Stimulated activated CD4-positive, alpha-beta T cell treated with anti-CD3 and anti-CD28 coated beads, TNF-alpha, amount 100 ng/mL, for 1 hour (primary cell): Measurements from ENCODE around the gene NME7.
"Not testable (repeated sequence)": the region's sequence is repeated elsewhere in the genome, so short reads cannot be mapped to it uniquely, and the experiment has no call there.

Source experiments
- DNase-seq, 3 donors: peaks; one replicate each; pipeline ENCODE4 v3.0.0-alpha.2; 2020; ENCODE audit warnings: low read depth in 3 of 3, low spot score in 1 of 3

NME7 gene

DNA sequence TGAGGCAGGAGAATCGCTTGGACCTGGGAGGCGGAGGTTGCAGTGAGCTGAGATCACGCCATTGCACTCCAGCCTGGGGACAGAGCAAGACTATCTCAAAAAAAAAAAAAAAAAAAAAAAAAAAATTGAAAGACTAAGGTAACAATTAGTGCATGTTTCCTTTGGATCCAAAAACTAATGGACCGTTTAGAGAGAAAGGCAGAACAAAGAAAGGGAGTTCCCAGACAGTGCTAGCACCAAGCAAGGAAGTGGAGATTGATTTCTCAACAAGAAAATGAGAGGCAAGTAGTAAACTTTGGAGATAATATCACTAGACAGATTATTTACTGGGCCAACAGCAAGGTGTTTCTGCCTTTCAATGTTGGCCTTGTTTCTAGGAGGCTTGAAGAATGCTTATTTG is 236.9 kb downstream of the NME7 start:
- DNase-seq, result no peak

DNA sequence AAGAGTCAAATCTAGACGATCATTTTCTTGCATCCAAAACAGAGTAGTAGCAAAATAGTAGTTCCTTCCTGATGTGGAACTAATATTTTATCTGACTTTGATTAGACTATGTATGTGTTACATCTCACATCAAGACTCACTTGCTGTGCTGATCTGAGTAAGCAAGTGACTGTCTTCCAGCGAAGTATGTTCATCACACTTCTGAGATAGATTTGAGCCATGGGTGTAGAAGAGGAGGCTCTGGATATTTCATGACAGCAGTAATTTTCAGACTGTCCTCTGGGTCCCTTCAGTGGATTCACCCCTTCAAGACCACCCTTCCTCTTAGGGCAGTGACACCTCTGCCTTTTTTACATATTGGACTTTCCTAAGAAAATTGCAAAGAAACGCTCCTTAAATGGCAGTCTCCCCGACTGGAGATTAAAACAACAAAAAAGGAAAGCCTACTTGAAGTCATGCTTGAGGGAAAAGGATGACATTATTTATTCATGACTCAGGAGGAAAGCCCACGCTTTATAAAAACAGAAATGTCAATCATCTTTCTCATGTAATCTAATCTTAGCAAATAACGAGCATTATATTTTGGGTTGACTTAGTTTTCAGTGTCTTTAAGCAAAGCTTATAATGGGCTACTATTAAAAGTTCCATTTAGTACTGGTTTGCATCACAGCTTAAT is 238.3 kb downstream of the NME7 start:
- no peak for DNase-seq

DNA sequence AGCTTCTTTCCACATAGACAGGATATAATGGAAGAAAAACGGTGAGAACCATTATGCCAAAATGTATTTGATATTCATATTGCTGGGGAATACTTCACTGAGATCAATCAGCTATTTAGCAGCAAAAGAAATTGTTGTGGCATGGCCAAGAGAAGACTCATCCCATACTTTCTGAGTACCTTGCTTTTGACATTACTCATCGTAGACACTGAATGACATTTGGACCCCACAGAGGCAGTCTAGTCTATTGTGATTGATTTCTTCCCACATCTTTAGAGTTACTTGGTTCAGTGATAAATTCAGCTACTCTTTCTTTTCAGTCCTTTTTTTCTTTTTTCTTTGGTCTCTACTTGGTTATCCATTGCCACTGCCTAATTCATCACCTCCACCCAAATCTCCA is 239.0 kb downstream of the NME7 start:
- DNase-seq, result no peak

DNA sequence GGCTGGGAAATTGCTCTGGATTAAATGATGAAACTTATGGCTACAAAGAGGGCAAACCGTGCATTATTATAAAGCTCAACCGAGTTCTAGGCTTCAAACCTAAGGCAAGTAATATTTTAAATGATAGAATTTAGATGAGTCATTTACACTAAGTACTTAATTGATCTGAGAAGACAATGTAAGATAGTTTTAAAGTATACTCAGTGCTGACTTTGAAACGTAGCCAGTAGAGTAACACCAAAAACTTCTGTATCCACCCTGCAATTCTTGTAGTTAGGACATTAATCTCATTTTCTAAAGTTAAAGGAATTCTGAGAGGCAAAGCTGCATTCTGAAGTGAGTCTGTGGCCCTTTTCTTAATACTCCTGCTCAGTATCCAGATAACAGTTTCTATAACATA is 240.3 kb downstream of the NME7 start:
- DNase-seq, result no peak

DNA sequence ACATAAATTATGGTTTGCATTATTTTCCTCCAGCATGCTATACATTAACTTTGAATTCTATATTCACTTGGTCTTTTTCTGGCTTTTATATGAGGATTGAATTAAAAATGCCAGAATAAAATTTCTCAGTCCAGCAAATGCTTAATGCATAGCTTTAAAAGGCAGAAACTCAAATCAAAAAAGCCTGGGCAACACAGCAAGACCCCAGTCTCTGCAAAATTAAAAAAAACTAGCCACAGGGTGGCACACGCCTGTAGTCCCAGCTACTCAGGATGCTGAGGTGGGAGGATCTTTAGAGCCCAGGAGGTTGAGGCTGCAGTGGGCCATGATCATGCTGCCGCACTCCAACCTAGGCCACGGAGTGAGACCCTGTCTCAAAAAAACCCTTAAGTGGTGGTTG is 241.3 kb downstream of the NME7 start:
- DNase-seq, result no peak

DNA sequence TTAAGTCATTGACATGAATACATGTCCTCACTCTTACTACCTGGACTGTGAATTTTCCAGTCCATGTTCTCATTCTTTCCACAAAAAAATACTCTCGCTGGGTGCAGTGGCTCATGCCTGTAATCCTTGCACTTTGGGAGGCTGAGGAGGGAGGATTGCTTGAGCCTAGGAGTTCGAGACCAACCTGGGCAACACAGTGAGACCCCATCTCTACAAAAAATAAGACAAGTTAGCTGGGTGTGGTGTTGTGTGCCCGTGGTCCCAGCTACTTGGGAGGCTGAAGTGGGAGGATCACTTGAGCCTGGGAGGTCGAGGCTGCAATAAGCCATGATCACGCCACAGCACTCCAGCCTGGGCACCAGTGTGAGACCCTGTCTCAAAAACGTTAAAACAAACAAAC is 242.0 kb downstream of the NME7 start:
- DNase-seq, result not testable (repeated sequence)

DNA sequence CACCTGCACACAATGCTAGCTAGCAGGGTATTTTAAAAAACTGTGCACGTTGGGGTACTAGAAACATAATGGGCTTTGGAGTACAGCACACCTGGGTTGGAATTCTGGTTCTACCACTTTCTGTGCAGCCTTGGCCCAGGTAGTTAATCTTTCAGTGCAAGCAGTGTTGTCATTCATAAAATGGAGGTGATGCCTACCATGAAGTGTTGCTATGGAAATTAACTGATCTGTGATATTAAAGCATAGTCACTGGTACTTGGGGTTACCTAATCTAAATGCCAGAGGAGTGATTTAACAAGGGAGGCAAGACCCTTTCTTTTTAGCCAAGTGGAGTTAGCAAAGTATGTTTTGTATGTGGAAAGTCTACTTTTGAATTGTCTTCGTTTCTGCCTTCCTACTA is 243.1 kb downstream of the NME7 start:
- no peak for DNase-seq

DNA sequence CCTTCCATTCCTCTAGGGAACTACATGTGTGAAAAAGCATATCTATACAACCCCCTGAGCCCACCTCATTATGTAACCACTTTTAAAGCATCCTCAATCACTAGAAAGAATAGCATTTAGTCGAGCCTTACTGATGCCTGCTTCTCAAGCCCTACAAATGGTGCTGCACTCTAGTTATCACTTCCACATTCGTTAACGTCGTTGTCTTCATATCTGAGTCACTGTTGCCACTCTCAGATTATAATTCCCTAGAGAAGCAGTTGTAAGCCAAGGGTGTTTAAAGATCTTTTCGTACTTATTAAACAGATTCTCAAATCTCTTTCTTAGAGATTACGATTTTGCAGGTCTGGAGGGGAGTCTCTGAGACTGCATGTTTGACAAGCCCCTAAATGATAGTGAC is 244.6 kb downstream of the NME7 start:
- no peak for DNase-seq

DNA sequence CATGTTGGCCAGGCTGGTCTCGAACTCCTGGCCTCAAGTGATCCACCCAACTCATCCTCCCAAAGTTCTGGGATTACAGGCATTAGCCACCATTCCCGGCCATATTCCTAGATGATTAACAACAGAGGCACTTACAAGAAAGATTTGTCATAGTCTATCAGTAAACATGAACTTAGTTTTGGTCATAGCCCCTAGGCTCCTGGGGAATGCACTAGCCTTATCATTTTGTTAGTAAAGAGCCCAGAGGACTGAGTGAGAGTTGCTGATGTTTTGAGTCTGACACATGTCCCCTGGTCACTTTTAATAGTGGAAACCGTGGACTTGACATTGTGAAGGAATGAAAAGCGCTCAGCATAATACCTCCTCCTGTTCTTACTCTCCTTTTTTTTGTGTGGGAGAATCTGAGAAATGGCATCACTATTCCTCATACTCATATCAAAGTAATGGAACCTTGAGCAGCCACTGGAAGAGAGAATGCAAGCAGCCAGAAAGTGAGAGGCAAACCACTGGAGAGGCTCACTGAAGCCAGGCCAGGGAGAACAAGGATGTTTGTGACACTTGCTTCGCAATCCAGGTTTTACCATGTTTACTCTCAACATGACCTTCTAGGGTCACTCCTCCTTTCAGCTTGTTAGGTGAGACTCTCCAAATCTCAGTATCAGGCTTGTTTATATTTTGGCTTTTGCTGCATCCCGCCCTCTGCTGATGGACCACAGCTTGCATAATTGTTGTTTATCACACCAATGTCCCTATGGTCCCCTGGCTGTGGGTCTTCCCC is 246.3 kb downstream of the NME7 start:
- DNase-seq, result no peak

DNA sequence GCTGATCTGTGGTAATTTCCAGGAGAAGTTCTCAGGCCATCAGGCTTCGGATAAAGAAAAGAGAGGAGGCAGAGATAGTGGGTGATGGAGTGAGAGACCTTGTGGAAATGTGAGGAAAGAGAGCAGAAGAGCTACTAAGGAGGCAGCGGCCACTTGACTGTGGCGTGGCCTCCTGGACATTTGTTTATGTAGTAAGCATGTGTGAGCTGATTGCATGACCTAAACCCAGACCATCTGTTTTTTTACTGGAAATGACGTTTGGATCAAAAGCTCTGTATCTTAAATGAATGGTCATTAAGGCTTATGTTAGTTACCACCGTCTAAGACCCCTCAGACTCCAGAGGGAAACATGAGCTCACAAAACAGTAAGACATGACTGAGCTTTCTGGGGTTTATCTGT is 247.5 kb downstream of the NME7 start:
- DNase-seq, result no peak

DNA sequence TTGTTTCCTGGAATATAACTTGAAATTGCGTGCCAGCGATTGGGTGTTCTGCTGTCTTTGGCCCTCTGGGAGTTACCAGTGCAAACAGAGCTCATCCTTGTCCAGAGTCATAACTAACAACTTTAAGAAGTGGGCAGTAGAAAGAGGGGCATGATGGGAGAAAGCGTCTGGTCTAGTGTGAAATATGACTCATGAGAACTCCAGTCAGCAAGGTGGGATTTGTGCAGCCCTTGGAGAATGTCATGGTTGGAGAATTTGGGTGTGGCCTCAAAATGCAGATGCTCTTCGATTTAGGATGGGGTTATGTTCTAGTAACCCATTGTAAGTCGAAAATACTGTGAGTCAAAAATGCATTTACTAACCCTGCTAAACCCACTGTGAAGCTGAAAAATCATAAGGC is 248.2 kb downstream of the NME7 start:
- DNase-seq, result no peak

DNA sequence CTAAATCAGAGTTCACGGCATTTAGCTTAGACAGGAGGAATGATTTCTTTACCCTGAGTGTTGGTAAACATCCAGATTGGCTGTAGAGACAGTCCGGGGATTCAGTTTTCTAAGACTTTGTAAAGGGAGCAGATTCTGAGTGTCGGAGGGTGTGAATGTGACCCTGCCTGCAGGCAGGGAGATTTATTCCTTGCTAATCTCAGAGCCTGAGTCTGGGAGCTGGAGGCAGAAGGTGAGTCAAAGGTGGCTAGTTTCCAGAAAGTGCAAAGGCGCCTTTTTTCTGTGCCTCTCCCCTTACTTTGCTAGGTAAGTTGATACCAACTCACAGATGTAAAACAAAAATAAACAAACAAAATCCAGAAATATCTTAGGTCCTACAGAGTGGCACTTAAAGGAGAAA is 249.4 kb downstream of the NME7 start:
- no peak for DNase-seq

DNA sequence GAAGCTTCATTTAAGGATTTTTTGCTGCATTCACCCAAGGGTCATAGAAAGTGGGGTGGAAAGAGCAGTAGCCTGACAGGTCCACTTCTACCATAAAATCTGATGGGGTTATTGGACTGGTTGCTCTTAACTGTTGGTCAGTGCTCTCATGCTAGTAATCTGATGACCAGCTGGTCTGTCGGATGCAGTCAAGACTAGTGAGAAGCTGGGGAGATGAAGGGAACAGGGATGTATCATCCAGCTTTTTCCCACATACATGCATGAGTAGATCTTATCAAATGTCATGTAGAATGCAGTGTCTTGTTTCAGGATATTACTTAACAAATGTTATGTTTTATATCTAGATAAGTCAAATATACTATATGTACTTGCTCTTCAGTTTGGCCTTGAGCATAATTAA is 250.0 kb downstream of the NME7 start:
- DNase-seq, result no peak

DNA sequence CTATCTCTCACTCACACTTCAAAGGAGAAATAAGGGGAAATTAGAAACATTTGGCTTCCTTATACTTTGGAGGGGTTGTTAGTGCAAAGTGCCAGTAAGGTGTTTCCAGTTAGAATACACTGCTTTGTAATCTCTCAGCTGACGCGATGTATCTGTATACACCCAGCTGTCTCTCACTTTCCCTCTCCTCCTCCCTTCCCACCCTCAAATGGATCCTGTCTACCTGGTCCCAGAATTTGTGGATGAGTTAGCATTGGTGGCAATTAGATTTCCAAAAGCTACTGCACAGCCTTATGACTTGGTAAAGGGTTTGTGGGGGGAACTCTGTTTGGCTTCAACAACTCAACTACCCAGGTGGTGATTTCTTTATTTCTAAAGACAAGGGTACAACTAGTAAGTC is 250.6 kb downstream of the NME7 start:
- no peak for DNase-seq

DNA sequence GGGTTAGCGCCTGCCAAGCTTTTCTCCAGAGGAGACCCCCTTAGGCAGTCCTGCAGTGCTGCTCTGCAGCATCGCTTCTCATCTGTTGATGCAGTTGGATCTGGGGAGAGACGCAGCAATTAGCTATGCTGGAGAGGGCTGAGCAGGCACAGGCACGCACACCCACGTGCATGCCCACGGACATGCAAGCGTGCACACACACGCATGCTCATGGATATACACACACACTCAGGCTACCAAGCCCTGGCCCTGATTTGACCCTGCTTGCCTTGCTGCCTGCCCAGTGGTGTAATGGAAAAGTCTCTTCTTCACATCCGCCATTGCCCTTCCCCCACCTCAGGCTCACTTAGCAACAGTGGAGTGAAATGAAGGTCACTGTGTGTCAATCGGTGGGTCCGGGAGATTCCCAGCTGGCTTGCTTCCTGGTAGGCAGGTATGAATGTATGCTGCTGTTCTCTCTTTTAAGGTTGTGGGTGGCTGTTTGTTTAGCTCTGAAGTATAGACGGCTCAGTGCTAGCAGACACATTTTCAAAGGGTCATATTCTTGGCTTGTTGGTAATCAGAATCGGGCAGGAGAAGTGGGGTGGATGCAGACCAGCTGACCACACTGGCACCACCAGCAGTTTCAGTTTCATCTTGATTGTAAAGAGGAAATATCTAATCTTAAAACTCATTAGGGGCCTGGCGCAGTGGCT is 251.6 kb downstream of the NME7 start:
- no peak for DNase-seq

DNA sequence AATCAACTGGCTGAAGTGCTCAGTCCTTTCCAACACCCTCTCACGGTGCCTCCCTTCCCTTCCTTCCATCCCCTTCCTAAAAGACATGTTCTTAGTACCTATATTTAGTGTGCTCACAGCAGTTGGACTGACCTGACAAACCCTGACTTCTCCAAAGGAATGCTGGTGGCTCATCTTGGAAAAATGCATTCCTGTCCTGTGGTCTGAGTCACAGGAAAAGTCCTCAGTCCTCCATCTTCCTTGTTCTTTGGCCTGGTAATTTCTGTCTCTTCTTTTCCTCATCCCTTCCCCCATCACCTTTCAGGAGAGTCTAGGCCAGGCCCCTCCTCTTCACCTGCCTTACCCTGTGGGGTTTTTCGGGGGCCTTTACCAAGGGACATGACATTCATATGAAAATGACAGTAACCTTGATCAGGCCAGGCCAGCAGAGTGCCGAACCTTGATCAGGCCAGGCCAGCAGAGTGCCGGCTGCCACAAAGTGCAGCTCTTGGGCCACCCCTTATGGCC is 253.9 kb downstream of the NME7 start:
- no peak for DNase-seq

DNA sequence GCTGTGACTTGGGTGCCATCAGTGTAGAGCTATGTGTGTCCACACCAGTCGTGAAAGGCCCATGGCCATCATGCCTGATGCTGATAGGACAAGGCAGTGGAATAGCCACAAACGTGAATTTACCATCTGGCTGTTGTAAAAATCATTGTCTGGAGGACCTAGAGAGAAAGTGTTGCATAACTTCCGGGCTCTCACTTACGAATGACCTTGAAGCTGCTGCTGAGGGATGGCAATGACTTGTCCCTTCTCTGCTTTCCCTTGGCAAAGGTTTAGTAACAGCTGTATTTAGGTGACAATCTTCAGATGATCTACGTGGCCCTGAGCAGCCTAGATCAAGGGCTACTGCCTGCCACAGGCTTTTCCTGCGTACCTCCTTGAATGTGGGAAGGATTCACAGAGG is 255.4 kb downstream of the NME7 start:
- no peak for DNase-seq

DNA sequence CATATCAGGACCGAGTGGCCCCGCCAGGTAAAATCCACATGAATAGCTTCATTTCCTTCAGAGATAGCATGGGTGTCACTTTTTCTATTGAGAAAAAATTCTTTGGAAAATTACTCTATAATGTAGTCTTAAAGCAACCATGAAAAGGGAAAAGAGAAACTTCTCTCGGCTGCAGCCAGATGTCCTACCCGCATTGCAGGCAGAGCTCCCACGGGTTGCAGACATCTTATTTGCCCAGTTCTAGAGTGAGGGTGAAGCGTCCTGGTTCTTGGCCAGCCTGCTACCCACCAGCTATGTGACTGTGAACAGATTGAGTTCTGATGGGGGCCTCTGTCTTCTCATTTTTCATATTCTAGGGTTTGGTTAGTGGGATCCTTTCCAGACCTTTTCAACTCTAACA is 256.1 kb downstream of the NME7 start:
- no peak for DNase-seq

DNA sequence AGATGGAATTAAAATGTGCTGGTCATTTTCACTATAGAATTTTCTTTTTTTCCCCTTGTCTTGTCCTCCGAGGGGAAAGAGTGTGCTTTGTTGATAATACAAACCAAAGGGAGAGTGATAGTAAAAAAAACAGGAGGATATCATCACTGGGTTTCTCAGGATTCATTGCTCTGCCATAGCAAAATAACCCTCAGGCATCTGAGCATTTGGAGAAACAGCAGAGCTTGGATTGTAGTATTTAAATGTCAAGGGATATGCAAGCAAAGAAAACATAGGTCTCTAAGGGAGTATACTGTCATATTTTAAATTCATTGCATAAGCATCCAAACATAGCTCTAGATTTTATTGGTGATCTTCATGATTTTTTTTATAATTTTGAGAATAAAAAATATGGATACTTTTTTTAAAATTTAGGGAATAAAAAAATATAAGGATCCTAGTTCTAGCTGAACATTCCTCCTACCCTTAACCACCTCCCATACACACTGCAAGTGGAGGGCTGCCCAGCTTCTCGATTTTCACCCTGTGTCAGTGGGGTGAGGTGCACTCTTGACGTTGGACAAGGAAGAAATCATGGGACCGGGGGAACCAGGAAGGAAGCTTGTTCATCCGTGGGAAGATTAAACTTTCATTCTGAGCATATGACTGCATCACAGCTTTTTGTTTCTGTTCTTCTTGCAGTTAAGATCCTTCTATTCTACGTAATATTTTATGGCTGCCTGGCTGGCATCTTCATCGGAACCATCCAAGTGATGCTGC is 256.7 kb downstream of the NME7 start:
- DNase-seq, result no peak

DNA sequence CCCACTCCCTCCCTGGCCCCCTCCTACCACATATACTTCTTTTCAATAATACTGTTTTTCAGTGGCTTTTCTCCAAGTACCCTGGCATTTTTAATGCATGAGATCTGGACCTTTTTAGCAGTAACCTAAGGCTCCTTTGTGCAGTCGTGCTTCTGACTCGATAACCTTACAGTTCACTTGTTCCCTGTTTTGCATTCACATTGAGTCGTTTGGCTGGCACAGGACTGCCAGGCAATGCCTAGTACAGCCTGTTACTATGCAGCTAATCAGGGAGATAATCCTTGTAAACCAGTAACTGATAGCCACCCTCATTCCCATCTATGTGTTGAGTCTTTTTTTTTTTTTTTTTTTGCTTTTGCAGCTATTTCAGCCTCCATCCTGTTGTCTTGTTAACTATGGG is 257.4 kb downstream of the NME7 start:
- no peak for DNase-seq

DNA sequence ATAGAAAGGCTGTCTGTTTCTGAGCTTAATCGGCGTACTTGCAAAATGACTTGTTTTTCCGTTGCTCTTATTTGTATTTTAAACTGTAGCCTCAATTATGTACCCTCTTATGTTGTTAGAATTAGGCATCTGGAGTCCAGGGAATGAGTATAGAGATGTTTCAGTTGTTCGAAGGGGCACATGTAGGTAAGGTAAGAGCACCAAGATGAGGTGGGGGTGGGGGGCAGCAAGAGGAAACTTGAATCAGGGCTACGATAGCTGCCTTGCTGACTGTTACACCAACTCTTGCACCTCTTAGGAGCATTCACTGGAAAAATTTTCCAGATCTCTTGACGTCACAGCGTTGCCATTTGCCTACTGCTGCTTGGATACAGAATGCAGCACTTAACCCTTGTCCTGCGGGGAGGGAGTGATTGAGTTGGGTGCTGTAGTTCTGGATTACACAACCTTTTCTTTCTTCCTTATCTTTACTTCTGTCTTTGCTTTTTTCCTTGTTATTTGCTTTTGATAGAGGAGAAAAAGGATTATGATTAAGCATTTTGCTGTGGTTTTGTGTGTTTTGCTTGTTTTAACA is 257.9 kb downstream of the NME7 start:
- DNase-seq, result no peak
